Myocyte (in vitro differentiated cells): ENCODE results near the gene SREBF2. TPM values are rescaled to one million over a fixed set of nuclear protein-coding genes. Genes with fewer than 3 reads are reported as not detected.
A peak's percentile ranks its signal among the peaks of the same experiment; 100 is the strongest.

Experiments
- DNase-seq: peaks from one replicate; pipeline ENCODE4 v3.0.0-alpha.2; 2012; ENCODE audit warnings: low read depth
- polyA plus RNA-seq: library from polyadenylated mRNA; unstranded; fragments of >200 nt; gene quantifications from one replicate; pipeline ENCODE4 v1.2.1, GENCODE V29; 2012; ENCODE audit warnings: missing spikeins
- total RNA-seq: library from RNA; depleted of rRNA; stranded (reverse); fragments of >200 nt; gene quantifications from 2 replicates; pipeline ENCODE4 v1.2.3, GENCODE V29; 2014

Gene SREBF2
- total RNA-seq: 120 and 152 TPM in 2 replicates
- 112 TPM for polyA plus RNA-seq

GRCh38 chr22:41832553-41833368, at the start of gene SREBF2:
Gene SREBF2, plus strand, starts transcription at chr22:41833105. Its CDS starts 166 bp downstream, at chr22:41833271.
- DNase-seq: peak; percentile 100

GRCh38 chr22:41787331-41787730, 45.6 kb upstream of the SREBF2 start:
- no peak for DNase-seq

- no peak for DNase-seq
These were observed 39.0 kb upstream of the SREBF2 start for GRCh38 chr22:41793871-41794270.

GRCh38 chr22:41798736-41799135, 34.2 kb upstream of the SREBF2 start:
- DNase-seq: no peak

- DNase-seq: peak; percentile 23
These were observed 33.2 kb upstream of the SREBF2 start for GRCh38 chr22:41799486-41800347.

GRCh38 chr22:41800348-41801146, 32.4 kb upstream of the SREBF2 start, which contains the start of gene CCDC134:
Gene CCDC134, plus strand, starts transcription at chr22:41800679. Its CDS starts 8,212 bp downstream, at chr22:41808891.
- DNase-seq: peak; percentile 92

- DNase-seq: no peak
These were observed 31.6 kb upstream of the SREBF2 start for GRCh38 chr22:41801147-41801819.

GRCh38 chr22:41801886-41802285, 31.0 kb upstream of the SREBF2 start:
- DNase-seq: no peak

GRCh38 chr22:41805639-41806038, 27.3 kb upstream of the SREBF2 start:
- no peak for DNase-seq

GRCh38 chr22:41808400-41808799, 24.5 kb upstream of the SREBF2 start:
- no peak for DNase-seq

- no peak for DNase-seq
These were observed 22.9 kb upstream of the SREBF2 start for GRCh38 chr22:41810022-41810421.

- no peak for DNase-seq
These were observed 19.9 kb upstream of the SREBF2 start for GRCh38 chr22:41812805-41813545.

GRCh38 chr22:41813726-41814410, 19.0 kb upstream of the SREBF2 start:
- DNase-seq: no peak

GRCh38 chr22:41815716-41816115, 17.2 kb upstream of the SREBF2 start:
- no peak for DNase-seq

GRCh38 chr22:41816241-41816640, 16.7 kb upstream of the SREBF2 start:
- peak; percentile 95 for DNase-seq

GRCh38 chr22:41816871-41817270, 16.0 kb upstream of the SREBF2 start:
- no peak for DNase-seq

GRCh38 chr22:41818011-41818410, 14.9 kb upstream of the SREBF2 start:
- DNase-seq: no peak

GRCh38 chr22:41818596-41818995, 14.3 kb upstream of the SREBF2 start:
- DNase-seq: no peak

GRCh38 chr22:41819257-41819656, 13.6 kb upstream of the SREBF2 start:
- DNase-seq: no peak
